NCI-H510A treated with DMSO at 0.1 percent for 48 hours (cell line): Measurements from ENCODE around the gene NDNF.

Source experiments
- DNase-seq: peaks from one replicate; lab custom pipeline; 2025; lab: John Stamatoyannopoulos, UW

Gene NDNF, protein sequence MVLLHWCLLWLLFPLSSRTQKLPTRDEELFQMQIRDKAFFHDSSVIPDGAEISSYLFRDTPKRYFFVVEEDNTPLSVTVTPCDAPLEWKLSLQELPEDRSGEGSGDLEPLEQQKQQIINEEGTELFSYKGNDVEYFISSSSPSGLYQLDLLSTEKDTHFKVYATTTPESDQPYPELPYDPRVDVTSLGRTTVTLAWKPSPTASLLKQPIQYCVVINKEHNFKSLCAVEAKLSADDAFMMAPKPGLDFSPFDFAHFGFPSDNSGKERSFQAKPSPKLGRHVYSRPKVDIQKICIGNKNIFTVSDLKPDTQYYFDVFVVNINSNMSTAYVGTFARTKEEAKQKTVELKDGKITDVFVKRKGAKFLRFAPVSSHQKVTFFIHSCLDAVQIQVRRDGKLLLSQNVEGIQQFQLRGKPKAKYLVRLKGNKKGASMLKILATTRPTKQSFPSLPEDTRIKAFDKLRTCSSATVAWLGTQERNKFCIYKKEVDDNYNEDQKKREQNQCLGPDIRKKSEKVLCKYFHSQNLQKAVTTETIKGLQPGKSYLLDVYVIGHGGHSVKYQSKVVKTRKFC

GRCh38 chr4:121072224-121073003 is at the start of gene NDNF:
Gene NDNF, minus strand, starts transcription at chr4:121072535. Its CDS starts 26,698 bp downstream, at chr4:121045837.
- peak; percentile 23 for DNase-seq

DNA sequence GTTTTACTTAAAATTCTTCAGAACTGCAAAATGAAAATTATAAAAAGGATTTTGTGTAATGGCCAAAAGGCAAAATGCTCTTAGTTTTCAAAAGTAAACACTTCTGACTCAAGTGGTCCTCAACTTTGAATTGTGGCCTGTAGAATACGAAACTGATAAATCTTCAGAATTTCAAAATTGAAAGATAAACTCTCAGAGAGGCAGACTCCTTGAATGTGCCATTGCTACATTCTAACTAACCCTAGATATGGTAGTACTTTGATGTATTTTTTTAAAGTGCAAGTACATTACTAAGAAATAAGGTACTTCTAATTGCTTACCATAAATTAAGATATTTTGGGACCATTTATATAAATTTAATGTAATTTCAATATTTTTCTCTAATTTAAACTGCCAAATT is 47.4 kb upstream of the NDNF start:
- no peak for DNase-seq

- no peak for DNase-seq
Measured at GRCh38 chr4:121118344-121118743, 46.0 kb upstream of the NDNF start.

DNA sequence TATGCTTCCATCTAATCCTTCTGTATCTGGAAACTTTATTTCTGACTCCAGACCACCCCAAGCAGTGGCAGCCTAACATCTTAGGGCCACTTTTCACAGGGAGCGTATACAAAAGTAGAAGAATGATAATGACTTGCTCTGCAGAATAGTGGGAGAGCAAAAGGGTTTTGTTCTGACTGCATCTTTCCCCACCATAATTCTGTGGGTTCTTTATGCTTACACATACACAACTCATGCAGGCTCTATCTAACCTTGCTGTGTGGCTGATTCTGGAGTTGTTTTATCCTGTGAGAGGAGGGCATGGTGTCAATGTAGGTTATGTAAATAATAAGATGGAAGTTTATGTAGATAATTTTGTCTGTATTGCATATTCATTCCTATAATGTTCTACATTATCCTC is 42.4 kb upstream of the NDNF start:
- DNase-seq = no peak

DNA sequence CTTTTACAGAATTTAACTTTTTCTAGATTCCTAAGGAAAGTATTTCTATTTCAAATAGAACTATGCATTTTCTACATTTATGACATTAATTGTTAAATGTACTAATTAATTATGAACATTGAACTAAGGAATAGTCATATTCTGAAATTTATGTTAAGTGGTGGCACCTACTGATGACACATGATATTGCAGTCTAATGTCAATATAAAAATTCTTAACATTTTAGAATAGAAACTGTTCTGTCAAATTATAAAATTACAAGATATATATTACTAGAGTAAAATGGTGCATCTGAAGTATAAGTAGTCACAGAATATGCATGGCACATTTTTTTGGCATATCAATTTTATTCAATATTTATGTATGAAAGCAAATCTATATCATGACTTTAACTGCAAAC is 40.2 kb upstream of the NDNF start:
- no peak for DNase-seq

GRCh38 chr4:121108557-121108956 is 36.2 kb upstream of the NDNF start:
- DNase-seq = no peak

- DNase-seq = no peak
Measured at GRCh38 chr4:121107507-121107906, 35.2 kb upstream of the NDNF start.

GRCh38 chr4:121100093-121100775 is 27.9 kb upstream of the NDNF start:
- no peak for DNase-seq

DNA sequence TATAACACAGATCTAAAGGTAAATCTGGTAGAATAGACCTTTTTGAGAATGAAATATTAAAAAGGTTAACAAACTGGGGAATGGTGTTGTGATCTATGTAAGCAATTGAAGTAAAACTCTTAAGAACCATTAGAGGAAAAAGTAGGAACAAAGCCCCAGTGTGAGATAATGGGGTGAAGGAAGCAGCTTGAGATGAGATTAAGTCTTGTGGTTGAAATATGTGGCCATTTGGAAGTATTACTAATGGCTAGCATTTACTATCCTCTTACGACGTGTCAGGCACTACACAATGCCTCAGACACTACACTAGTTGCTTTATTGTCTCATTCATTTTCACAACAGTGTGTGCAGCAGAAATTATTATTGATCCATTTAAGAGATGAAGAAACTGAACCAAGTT is 25.9 kb upstream of the NDNF start:
- DNase-seq = no peak

GRCh38 chr4:121096629-121097028 is 24.3 kb upstream of the NDNF start:
- DNase-seq = peak; percentile 51

GRCh38 chr4:121096191-121096590 is 23.9 kb upstream of the NDNF start:
- no peak for DNase-seq

- DNase-seq = no peak
Measured at GRCh38 chr4:121094297-121094966, 22.1 kb upstream of the NDNF start.

DNA sequence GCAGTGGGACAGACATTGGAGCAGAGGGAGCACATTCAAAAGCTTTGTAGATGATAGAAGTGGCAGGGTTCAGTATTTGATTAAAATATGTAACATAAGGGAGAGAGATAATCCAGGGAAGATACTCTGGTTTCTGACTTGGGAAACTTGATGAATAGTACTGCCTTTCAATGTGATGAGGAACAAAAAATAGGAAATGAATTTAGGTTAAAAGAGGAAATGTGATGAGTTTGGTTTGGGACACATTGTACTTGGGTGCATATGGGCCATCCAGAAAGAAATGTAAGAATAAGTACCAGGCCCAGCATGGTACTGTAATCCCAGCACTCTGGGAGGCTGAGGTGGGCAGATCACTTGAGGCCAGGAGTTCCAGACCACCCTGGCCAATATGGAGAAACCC is 20.9 kb upstream of the NDNF start:
- no peak for DNase-seq

GRCh38 chr4:121091941-121092340 is 19.6 kb upstream of the NDNF start:
- DNase-seq = no peak

- no peak for DNase-seq
Measured at GRCh38 chr4:121088867-121089266, 16.5 kb upstream of the NDNF start.

DNA sequence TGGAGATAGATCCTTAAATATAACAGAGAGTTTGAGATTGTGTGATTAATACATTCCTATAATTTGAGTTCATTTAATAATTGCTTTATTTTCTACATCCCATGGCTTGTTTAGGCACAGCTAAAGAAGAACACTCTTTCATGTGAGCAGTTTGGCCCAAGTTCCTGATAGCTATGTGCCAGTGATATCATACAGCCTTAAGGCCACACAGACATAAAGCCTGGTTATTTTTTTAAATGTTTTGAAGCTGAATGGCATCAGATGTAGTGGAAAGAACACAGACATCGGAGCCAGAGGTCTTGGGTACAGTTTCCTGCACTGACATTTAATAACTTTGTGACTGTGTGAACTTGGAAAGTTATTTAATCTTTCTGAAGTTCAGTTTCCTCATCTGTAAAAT is 7.0 kb upstream of the NDNF start:
- DNase-seq = no peak

- DNase-seq = peak; percentile 62
Measured at GRCh38 chr4:121077496-121077895, 5.2 kb upstream of the NDNF start.

GRCh38 chr4:121076416-121076815 is 4.1 kb upstream of the NDNF start:
- DNase-seq = no peak

GRCh38 chr4:121073672-121074381 is 1.5 kb upstream of the NDNF start:
- DNase-seq = no peak

GRCh38 chr4:121073004-121073435 is 685 bp upstream of the NDNF start:
- peak; percentile 12 for DNase-seq

GRCh38 chr4:121071640-121072223 is 603 bp downstream of the NDNF start:
- DNase-seq = peak; percentile 10
